ENCODE measurements around the gene XRCC1.
A peak's percentile ranks its signal among the peaks of the same experiment; 100 is the strongest.

XRCC1 gene

GRCh38 chr19:43598445-43599240 lies 23.3 kb upstream of the XRCC1 start:
- peaks cover 5% of the 10 kb centered on the region; the same call in 1 of the 2 replicates for H3K4me1 ChIP-seq (ENCODE audit: control insufficient read depth, insufficient read depth, low read length)
- H3K27ac ChIP-seq (ENCODE audit: low read depth, low read length), result no peak overlapping the region
- H3K27me3 ChIP-seq (ENCODE audit: control insufficient read depth, insufficient read depth, low read length), result no peaks in the 10 kb centered on the region
- peaks cover 23% of the 10 kb centered on the region for H3K36me3 ChIP-seq (ENCODE audit: control insufficient read depth, insufficient read depth, low read length)
- no peak overlapping the region for H3K9ac ChIP-seq (ENCODE audit: low read length)
- H3K9me3 ChIP-seq (ENCODE audit: control insufficient read depth, insufficient read depth, low read depth, low read length), result no peaks in the 10 kb centered on the region
- no peak overlapping the region for H3K4me3 ChIP-seq (ENCODE audit: low read depth, low read length)

GRCh38 chr19:43597876-43598275 lies 22.5 kb upstream of the XRCC1 start:
- H3K36me3 ChIP-seq (ENCODE audit: control insufficient read depth, insufficient read depth, low read length), result peaks cover 29% of the 10 kb centered on the region
- H3K4me3 ChIP-seq (ENCODE audit: low read depth, low read length), result peak overlapping the region; percentile 93; the same call in 1 of the 2 replicates
- no peak overlapping the region for H3K27ac ChIP-seq (ENCODE audit: low read depth, low read length)
- H3K4me1 ChIP-seq (ENCODE audit: control insufficient read depth, insufficient read depth, low read length), result peaks cover 5% of the 10 kb centered on the region; the same call in 1 of the 2 replicates
- no peaks in the 10 kb centered on the region for H3K9me3 ChIP-seq (ENCODE audit: control insufficient read depth, insufficient read depth, low read depth, low read length)
- no peaks in the 10 kb centered on the region for H3K27me3 ChIP-seq (ENCODE audit: control insufficient read depth, insufficient read depth, low read length)
- peak overlapping the region; percentile 29 for H3K9ac ChIP-seq (ENCODE audit: low read length)

- H3K4me1 ChIP-seq (ENCODE audit: control insufficient read depth, insufficient read depth, low read length), result peaks cover 5% of the 10 kb centered on the region; the same call in 1 of the 2 replicates
- peak overlapping the region; percentile 93 for H3K4me3 ChIP-seq (ENCODE audit: low read depth, low read length)
- peak overlapping the region; percentile 98 for H3K27ac ChIP-seq (ENCODE audit: low read depth, low read length)
- H3K36me3 ChIP-seq (ENCODE audit: control insufficient read depth, insufficient read depth, low read length), result peaks cover 32% of the 10 kb centered on the region
- peak overlapping the region; percentile 98 for H3K9ac ChIP-seq (ENCODE audit: low read length)
- H3K9me3 ChIP-seq (ENCODE audit: control insufficient read depth, insufficient read depth, low read depth, low read length), result no peaks in the 10 kb centered on the region
- H3K27me3 ChIP-seq (ENCODE audit: control insufficient read depth, insufficient read depth, low read length), result no peaks in the 10 kb centered on the region
These were observed 21.6 kb upstream of the XRCC1 start for GRCh38 chr19:43596842-43597461.

- peaks cover 37% of the 10 kb centered on the region for H3K36me3 ChIP-seq (ENCODE audit: control insufficient read depth, insufficient read depth, low read length)
These were observed 20.9 kb upstream of the XRCC1 start, which contains the start of the genes IRGQ and ZNF576 for GRCh38 chr19:43595999-43596841. IRGQ (minus strand) TSS chr19:43596134; CDS start chr19:43595338, 796 bp downstream. ZNF576 (plus strand) TSS chr19:43596595; CDS start chr19:43597109, 514 bp downstream.

GRCh38 chr19:43595605-43595998 lies 20.3 kb upstream of the XRCC1 start:
- Histone ChIP-seq H3K9ac (ENCODE audit: low read length) (peak overlapping the region; percentile 86), H3K36me3 (ENCODE audit: control insufficient read depth, insufficient read depth, low read length) (peaks cover 42% of the 10 kb centered on the region), H3K4me1 (ENCODE audit: control insufficient read depth, insufficient read depth, low read length) (peaks cover 5% of the 10 kb centered on the region; the same call in 1 of the 2 replicates), H3K27me3 (ENCODE audit: control insufficient read depth, insufficient read depth, low read length) (no peaks in the 10 kb centered on the region), H3K27ac (ENCODE audit: low read depth, low read length) (peak overlapping the region; percentile 82; the same call in 1 of the 2 replicates), H3K4me3 (ENCODE audit: low read depth, low read length) (peak overlapping the region; percentile 86), H3K9me3 (ENCODE audit: control insufficient read depth, insufficient read depth, low read depth, low read length) (no peaks in the 10 kb centered on the region)

More at GRCh38 chr19:43595999-43596841, 20.9 kb upstream of the XRCC1 start, which contains the start of the genes IRGQ and ZNF576:
- Histone ChIP-seq H3K27me3 (ENCODE audit: control insufficient read depth, insufficient read depth, low read length) (no peaks in the 10 kb centered on the region), H3K9me3 (ENCODE audit: control insufficient read depth, insufficient read depth, low read depth, low read length) (no peaks in the 10 kb centered on the region), H3K4me1 (ENCODE audit: control insufficient read depth, insufficient read depth, low read length) (peaks cover 5% of the 10 kb centered on the region; the same call in 1 of the 2 replicates), H3K4me3 (ENCODE audit: low read depth, low read length) (peak within 1 kb of the TSS; percentile 93), H3K27ac (ENCODE audit: low read depth, low read length) (peak within 1 kb of the TSS; percentile 98), H3K9ac (ENCODE audit: low read length) (peak within 1 kb of the TSS; percentile 98)

- Histone ChIP-seq H3K4me3 (ENCODE audit: low read depth, low read length) (peak overlapping the region; percentile 86), H3K4me1 (ENCODE audit: control insufficient read depth, insufficient read depth, low read length) (peaks cover 5% of the 10 kb centered on the region; the same call in 1 of the 2 replicates), H3K9me3 (ENCODE audit: control insufficient read depth, insufficient read depth, low read depth, low read length) (no peaks in the 10 kb centered on the region), H3K9ac (ENCODE audit: low read length) (peak overlapping the region; percentile 86), H3K27me3 (ENCODE audit: control insufficient read depth, insufficient read depth, low read length) (no peaks in the 10 kb centered on the region), H3K36me3 (ENCODE audit: control insufficient read depth, insufficient read depth, low read length) (peaks cover 45% of the 10 kb centered on the region), H3K27ac (ENCODE audit: low read depth, low read length) (peak overlapping the region; percentile 82; the same call in 1 of the 2 replicates)
These were observed 19.6 kb upstream of the XRCC1 start for GRCh38 chr19:43594710-43595604.

GRCh38 chr19:43594081-43594697 lies 18.9 kb upstream of the XRCC1 start:
- H3K4me3 ChIP-seq (ENCODE audit: low read depth, low read length), result no peak overlapping the region
- no peak overlapping the region for H3K27ac ChIP-seq (ENCODE audit: low read depth, low read length)
- peaks cover 5% of the 10 kb centered on the region; the same call in 1 of the 2 replicates for H3K4me1 ChIP-seq (ENCODE audit: control insufficient read depth, insufficient read depth, low read length)
- no peak overlapping the region for H3K9ac ChIP-seq (ENCODE audit: low read length)
- no peaks in the 10 kb centered on the region for H3K9me3 ChIP-seq (ENCODE audit: control insufficient read depth, insufficient read depth, low read depth, low read length)
- no peaks in the 10 kb centered on the region for H3K27me3 ChIP-seq (ENCODE audit: control insufficient read depth, insufficient read depth, low read length)
- peaks cover 41% of the 10 kb centered on the region for H3K36me3 ChIP-seq (ENCODE audit: control insufficient read depth, insufficient read depth, low read length)

GRCh38 chr19:43592800-43593350 lies 17.5 kb upstream of the XRCC1 start:
- Histone ChIP-seq H3K9me3 (ENCODE audit: control insufficient read depth, insufficient read depth, low read depth, low read length) (no peaks in the 10 kb centered on the region), H3K27me3 (ENCODE audit: control insufficient read depth, insufficient read depth, low read length) (no peaks in the 10 kb centered on the region), H3K27ac (ENCODE audit: low read depth, low read length) (no peak overlapping the region), H3K36me3 (ENCODE audit: control insufficient read depth, insufficient read depth, low read length) (peaks cover 43% of the 10 kb centered on the region), H3K4me1 (ENCODE audit: control insufficient read depth, insufficient read depth, low read length) (peaks cover 5% of the 10 kb centered on the region; the same call in 1 of the 2 replicates), H3K9ac (ENCODE audit: low read length) (no peak overlapping the region), H3K4me3 (ENCODE audit: low read depth, low read length) (no peak overlapping the region)

GRCh38 chr19:43591904-43592772 lies 16.8 kb upstream of the XRCC1 start:
- peaks cover 43% of the 10 kb centered on the region for H3K36me3 ChIP-seq (ENCODE audit: control insufficient read depth, insufficient read depth, low read length)
- no peaks in the 10 kb centered on the region for H3K9me3 ChIP-seq (ENCODE audit: control insufficient read depth, insufficient read depth, low read depth, low read length)
- no peaks in the 10 kb centered on the region for H3K27me3 ChIP-seq (ENCODE audit: control insufficient read depth, insufficient read depth, low read length)
- H3K9ac ChIP-seq (ENCODE audit: low read length), result no peak overlapping the region
- no peak overlapping the region for H3K27ac ChIP-seq (ENCODE audit: low read depth, low read length)
- no peak overlapping the region for H3K4me3 ChIP-seq (ENCODE audit: low read depth, low read length)
- H3K4me1 ChIP-seq (ENCODE audit: control insufficient read depth, insufficient read depth, low read length), result peaks cover under 1% of the 10 kb centered on the region; the same call in 1 of the 2 replicates

All from HUES6 (cell line).